Body of pancreas (tissue), 4 donors: Measurements from ENCODE around the gene SLC4A1AP. TPM values are rescaled to one million over a fixed set of nuclear protein-coding genes. Genes with fewer than 3 reads are reported as not detected.

Experiments used
- ATAC-seq: fragments of 150-250 bp; one replicate; pipeline ENCODE4 v1.9.1; 2016
- DNase-seq, 4 donors: peaks; one replicate each; pipeline ENCODE4 v3.0.0-alpha.2; 2019
- H3K27ac ChIP-seq, 4 donors: fragments of 200-600 bp; sonication (generic); 1 replicate in 3 of 4; 2 replicates in 1 of 4; pipeline versions ENCODE4 v1.5.1 to v1.6.1; 2016 to 2019; ENCODE audit warnings: mild to moderate bottlenecking in 1 of 4, mixed read lengths in 1 of 4, moderate library complexity in 1 of 4
- H3K27me3 ChIP-seq, 2 donors: fragments of 200-600 bp; sonication (generic); one replicate each; pipeline ENCODE4 v1.6.0; 2016; ENCODE audit warnings: mild to moderate bottlenecking in 1 of 2
- H3K36me3 ChIP-seq, 2 donors: fragments of 200-600 bp; sonication (generic); replicated peaks in 1 of 2; 2 replicates each; pipeline ENCODE4 v1.5.1; 2016; ENCODE audit warnings: low read depth in 2 of 2; ENCODE audit not compliant: insufficient read depth in 1 of 2
- H3K4me1 ChIP-seq: fragments of 200-600 bp; sonication (generic); one replicate; pipeline ENCODE4 v1.6.0; 2016
- H3K4me3 ChIP-seq, 2 donors: fragments of 200-600 bp; sonication (generic); 1 replicate in 1 of 2; 2 replicates in 1 of 2; pipeline ENCODE4 v1.5.1; 2016 to 2019
- H3K9me3 ChIP-seq, 3 donors: fragments of 200-600 bp; sonication (generic); 1 replicate in 2 of 3; 2 replicates in 1 of 3; pipeline ENCODE4 v1.5.1; 2016
- CTCF ChIP-seq, 7 experiments: fragments of 450-650 bp in 4 of 7; fragments of 200-600 bp in 3 of 7; sonication (generic) in 3 of 7; IDR thresholded peaks; one replicate each; pipeline ENCODE4 v1.5.1; 2016 to 2019; ENCODE audit warnings: antibody characterized with exemption in 7 of 7
- POLR2A ChIP-seq, 3 donors: fragments of 450-650 bp; IDR thresholded peaks; one replicate each; pipeline ENCODE4 v1.6.1; 2016; ENCODE audit warnings: antibody characterized with exemption in 3 of 3, mild to moderate bottlenecking in 2 of 3
- WGBS, 2 donors: methylation state at CpG; one replicate each; pipeline ENCODE4 v1.1.5; 2017; 5-methylcytosine and 5-hydroxymethylcytosine counted together
- intact Hi-C: fragments of 100-400 bp; cut with DNase I; formaldehyde crosslinking; loops from one replicate; pipeline ENCODE4 v1.15.1; 2023
- total RNA-seq, 2 donors: library from RNA; depleted of rRNA; stranded (reverse); fragments of >200 nt; gene quantifications; one replicate each; pipeline ENCODE4 v1.1.0, GENCODE V29; 2016

The SLC4A1AP gene
- total RNA-seq, 2 donors from 2014 or later: 15.6 to 22.4 TPM

GRCh38 chr2:27685577-27685976, 21.9 kb downstream of the SLC4A1AP start:
- intact Hi-C loops: no loop called here
- no peaks in the 10 kb centered on the region for H3K27me3 ChIP-seq
- H3K4me1 ChIP-seq: peaks cover 33% of the 10 kb centered on the region
- no peak for DNase-seq
- H3K4me3 ChIP-seq: no peak overlapping the region
- peaks cover 0 to 12% of the 10 kb centered on the region in 2 donors for H3K36me3 ChIP-seq
- no peaks in the 10 kb centered on the region for H3K9me3 ChIP-seq
- no peak for ATAC-seq
- TF ChIP-seq CTCF (IDR thresholded peaks at IDR 0.05) (no peak), POLR2A (IDR thresholded peaks at IDR 0.05) (no peak)
- no peak overlapping the region for H3K27ac ChIP-seq
- WGBS, 2 donors: 87 to 89% methylated on average over 3 of the region's 3 CpGs

- ATAC-seq (no peak), DNase-seq (no peak)
- H3K36me3 ChIP-seq: peaks cover 0 to 12% of the 10 kb centered on the region in 2 donors
- H3K27ac ChIP-seq: no peak overlapping the region
- H3K9me3 ChIP-seq: no peaks in the 10 kb centered on the region
- WGBS, 2 donors: 88 to 96% methylated on average over 1 of the region's 1 CpG
- intact Hi-C loops: no loop called here
- H3K4me3 ChIP-seq: no peak overlapping the region
- TF ChIP-seq POLR2A (IDR thresholded peaks at IDR 0.05): no peak
- no peak for TF ChIP-seq CTCF (IDR thresholded peaks at IDR 0.05)
- no peaks in the 10 kb centered on the region for H3K27me3 ChIP-seq
- peaks cover 16% of the 10 kb centered on the region for H3K4me1 ChIP-seq
These were observed 23.5 kb downstream of the SLC4A1AP start for GRCh38 chr2:27687232-27687631.

DNA sequence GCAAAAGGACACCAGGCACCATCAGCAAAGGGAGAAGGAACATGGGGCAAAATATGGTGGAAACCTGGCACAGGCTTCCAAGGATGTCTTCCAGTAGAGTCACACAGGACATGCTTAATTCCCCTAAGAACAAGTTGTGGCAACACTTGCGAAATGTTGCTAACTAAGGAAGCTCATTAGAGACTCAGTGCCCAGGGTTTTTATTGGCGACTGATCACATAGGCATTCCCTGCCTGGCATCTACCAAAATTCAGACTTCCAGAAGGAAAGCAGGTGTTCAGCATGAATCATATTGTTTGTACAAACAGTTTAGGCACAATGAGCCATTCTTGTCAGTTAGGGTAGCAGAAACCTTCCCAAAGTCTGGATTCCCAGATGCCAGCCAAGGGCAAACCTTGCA, 25.7 kb downstream of the SLC4A1AP start:
- DNase-seq (no peak), ATAC-seq (no peak)
- Histone ChIP-seq H3K9me3 (no peaks in the 10 kb centered on the region), H3K27me3 (no peaks in the 10 kb centered on the region), H3K4me3 (no peak overlapping the region), H3K36me3 (peaks cover 0 to 12% of the 10 kb centered on the region in 2 donors), H3K27ac (no peak overlapping the region), H3K4me1 (no peaks in the 10 kb centered on the region)
- no peak for TF ChIP-seq CTCF (IDR thresholded peaks at IDR 0.05)
- no peak for TF ChIP-seq POLR2A (IDR thresholded peaks at IDR 0.05)
- intact Hi-C loops: no loop called here
- WGBS, 2 donors: 87 to 89% methylated on average over 2 of the region's 2 CpGs

DNA sequence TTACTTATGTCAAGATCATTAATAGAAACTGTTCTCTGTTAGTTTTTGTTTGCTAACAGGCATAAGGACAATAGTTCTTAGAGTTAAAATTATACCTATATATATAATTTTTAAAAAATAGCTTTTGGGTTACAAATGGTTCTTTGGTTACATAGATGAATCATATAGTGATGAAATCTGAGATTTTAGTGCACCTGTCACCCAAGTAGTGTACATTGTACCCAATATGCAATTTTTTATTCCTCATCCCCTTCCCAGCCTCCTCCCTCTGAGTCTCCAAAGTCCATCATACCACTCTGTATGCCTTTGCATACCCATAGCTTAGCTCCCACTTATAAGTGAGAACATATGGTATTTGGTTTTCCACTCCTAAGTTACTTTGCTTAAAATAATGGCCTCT, 26.4 kb downstream of the SLC4A1AP start:
- intact Hi-C loops: no loop called here
- Histone ChIP-seq H3K4me3 (no peak overlapping the region), H3K36me3 (peaks cover 0 to 12% of the 10 kb centered on the region in 2 donors), H3K9me3 (no peaks in the 10 kb centered on the region), H3K27ac (no peak overlapping the region), H3K4me1 (no peaks in the 10 kb centered on the region), H3K27me3 (no peaks in the 10 kb centered on the region)
- ATAC-seq (no peak), DNase-seq (no peak)
- TF ChIP-seq CTCF (IDR thresholded peaks at IDR 0.05): no peak
- no peak for TF ChIP-seq POLR2A (IDR thresholded peaks at IDR 0.05)

GRCh38 chr2:27697660-27698059, 34.0 kb downstream of the SLC4A1AP start:
- no peak for TF ChIP-seq POLR2A (IDR thresholded peaks at IDR 0.05)
- TF ChIP-seq CTCF (IDR thresholded peaks at IDR 0.05): no peak
- intact Hi-C loops: no loop called here
- H3K36me3 ChIP-seq: peaks cover 0 to 7% of the 10 kb centered on the region in 2 donors

More at GRCh38 chr2:27697660-27698059, 34.0 kb downstream of the SLC4A1AP start:
- ATAC-seq (no peak), DNase-seq (no peak)
- WGBS, 2 donors: 76 to 79% methylated on average over 1 of the region's 1 CpG
- Histone ChIP-seq H3K4me1 (peaks cover 4% of the 10 kb centered on the region), H3K27ac (no peak overlapping the region), H3K4me3 (no peak overlapping the region), H3K9me3 (no peaks in the 10 kb centered on the region), H3K27me3 (no peaks in the 10 kb centered on the region)
